ENCODE measurements around the gene PIGL. TPM values are rescaled to one million over a fixed set of nuclear protein-coding genes. Genes with fewer than 3 reads are reported as not detected.

Gene PIGL
- total RNA-seq, 2 donors from 2014 or later, result 22.5 to 74.0 TPM

GRCh38 chr17:16346721-16347271, 129.8 kb downstream of the PIGL start:
- 96% methylated on average over 6 of the region's 6 CpGs for WGBS
- intact Hi-C loops (cut with DNase I), result no loop called here
- no peaks in the 10 kb centered on the region for H3K4me1 ChIP-seq (replicated peaks)
- no peaks in the 10 kb centered on the region for H3K9me3 ChIP-seq
- no peaks in the 10 kb centered on the region for H3K27me3 ChIP-seq (replicated peaks; ENCODE audit: insufficient read depth)
- no peak overlapping the region for H3K4me3 ChIP-seq
- DNase-seq (ENCODE audit: low spot score), result no peak
- no peaks in the 10 kb centered on the region for H3K36me3 ChIP-seq
- TF ChIP-seq CTCF (IDR thresholded peaks at IDR 0.05), result no peak
- TF ChIP-seq POLR2AphosphoS5 (IDR thresholded peaks at IDR 0.05), result no peak
- TF ChIP-seq POLR2A (IDR thresholded peaks at IDR 0.05), result no peak
- H3K27ac ChIP-seq, result no peak overlapping the region

GRCh38 chr17:16348586-16348985, 131.6 kb downstream of the PIGL start:
- DNase-seq (ENCODE audit: low spot score), result no peak
- intact Hi-C loops (cut with DNase I), result no loop called here

GRCh38 chr17:16349431-16349830, 132.4 kb downstream of the PIGL start:
- TF ChIP-seq POLR2AphosphoS5 (IDR thresholded peaks at IDR 0.05) (no peak), CTCF (IDR thresholded peaks at IDR 0.05) (no peak)
- H3K4me1 ChIP-seq (replicated peaks), result no peaks in the 10 kb centered on the region
- H3K27me3 ChIP-seq (replicated peaks; ENCODE audit: insufficient read depth), result no peaks in the 10 kb centered on the region
- no peaks in the 10 kb centered on the region for H3K36me3 ChIP-seq
- no peak overlapping the region for H3K27ac ChIP-seq
- intact Hi-C loops (cut with DNase I), result no loop called here
- H3K9me3 ChIP-seq, result no peaks in the 10 kb centered on the region
- DNase-seq (ENCODE audit: low spot score), result no peak
- WGBS, result 93% methylated on average over 5 of the region's 5 CpGs
- no peak overlapping the region for H3K4me3 ChIP-seq

More at GRCh38 chr17:16348586-16348985, 131.6 kb downstream of the PIGL start:
- Histone ChIP-seq H3K4me1 (replicated peaks) (no peaks in the 10 kb centered on the region), H3K4me3 (no peak overlapping the region), H3K9me3 (no peaks in the 10 kb centered on the region), H3K27ac (no peak overlapping the region), H3K36me3 (no peaks in the 10 kb centered on the region), H3K27me3 (replicated peaks; ENCODE audit: insufficient read depth) (no peaks in the 10 kb centered on the region)
- 87% methylated on average over 6 of the region's 6 CpGs for WGBS
- no peak for TF ChIP-seq CTCF (IDR thresholded peaks at IDR 0.05)
- no peak for TF ChIP-seq POLR2AphosphoS5 (IDR thresholded peaks at IDR 0.05)
- TF ChIP-seq POLR2A (IDR thresholded peaks at IDR 0.05), result no peak

- DNase-seq (ENCODE audit: low spot score), result no peak
- no peaks in the 10 kb centered on the region for H3K4me1 ChIP-seq (replicated peaks)
- no peaks in the 10 kb centered on the region for H3K9me3 ChIP-seq
- H3K4me3 ChIP-seq, result peak overlapping the region; percentile 62 to 63
- TF ChIP-seq CTCF (IDR thresholded peaks at IDR 0.05), result no peak
- TF ChIP-seq POLR2A (IDR thresholded peaks at IDR 0.05), result no peak
- TF ChIP-seq POLR2AphosphoS5 (IDR thresholded peaks at IDR 0.05), result no peak
- H3K36me3 ChIP-seq, result no peaks in the 10 kb centered on the region
- peak overlapping the region in 1 of 2 donors; percentile 43 for H3K27ac ChIP-seq
- no peaks in the 10 kb centered on the region for H3K27me3 ChIP-seq (replicated peaks; ENCODE audit: insufficient read depth)
- intact Hi-C loops (cut with DNase I), result no loop called here
- WGBS, result 27% methylated on average over 10 of the region's 10 CpGs
Measured at GRCh38 chr17:16351831-16352230, 134.8 kb downstream of the PIGL start.

- TF ChIP-seq POLR2AphosphoS5 (IDR thresholded peaks at IDR 0.05) (no peak), CTCF (IDR thresholded peaks at IDR 0.05) (no peak), POLR2A (IDR thresholded peaks at IDR 0.05) (no peak)
- 1% methylated on average over 25 of the region's 25 CpGs for WGBS
- intact Hi-C loops (cut with DNase I), result no loop called here
- Histone ChIP-seq H3K27ac (peak overlapping the region in 1 of 2 donors; percentile 43), H3K4me1 (replicated peaks) (no peaks in the 10 kb centered on the region), H3K27me3 (replicated peaks; ENCODE audit: insufficient read depth) (no peaks in the 10 kb centered on the region), H3K36me3 (no peaks in the 10 kb centered on the region), H3K4me3 (peak overlapping the region; percentile 62 to 63), H3K9me3 (no peaks in the 10 kb centered on the region)
- DNase-seq (ENCODE audit: low spot score), result no peak
Measured at GRCh38 chr17:16352303-16352666, 135.3 kb downstream of the PIGL start.
